GM12878 (cell line): Measurements from ENCODE around the gene ASCC1. TPM values are rescaled to one million over a fixed set of nuclear protein-coding genes. Genes with fewer than 3 reads are reported as not detected.
A peak's percentile ranks its signal among the peaks of the same experiment; 100 is the strongest.

Experiments
- ATAC-seq: fragments of 200-7000 bp; cut with Tn5 transposase; 3 replicates; pipeline ENCODE4 v1.9.1; 2020; ENCODE audit warnings: mild to moderate bottlenecking, moderate library complexity
- BruUV-seq: library from RNA; stranded (reverse); fragments of 400-500 nt; replicated peaks from 2 replicates; lab custom pipeline; 2021; lab: Mats Ljungman, UMichigan
- CTCF ChIA-PET: fragments of 300-600 bp; sonication (Branson Sonifier 250); formaldehyde crosslinking; extraction: SDS; loops from one replicate; lab custom pipeline; 2021; ENCODE audit warnings: inconsistent platforms; lab: Yijun Ruan, JAX
- POLR2A ChIA-PET: fragments of 350-600 bp; formaldehyde crosslinking; extraction: SDS; loops from one replicate; lab custom pipeline; 2021; ENCODE audit warnings: inconsistent platforms; lab: Charles Lee
- RAD21 ChIA-PET: fragments of 300-600 bp; sonication (Branson Sonifier 250); formaldehyde crosslinking; loops from one replicate; lab custom pipeline; 2023; ENCODE audit warnings: antibody characterized with exemption; ENCODE audit not compliant: unreplicated experiment; lab: Charles Lee
- SMC1A ChIA-PET: fragments of 300-600 bp; sonication (Branson Sonifier 250); formaldehyde crosslinking; loops from one replicate; lab custom pipeline; 2023; ENCODE audit not compliant: unreplicated experiment, uncharacterized antibody; lab: Charles Lee
- DNase-seq: peaks from one replicate; pipeline ENCODE4 v3.0.0-alpha.2; 2011; ENCODE audit warnings: low read depth, low spot score
- FAIRE-seq: peaks from 3 replicates; lab custom pipeline; 2011; peaks lifted over from hg19 to GRCh38; lab: Jason Lieb, UNC
- H2AFZ ChIP-seq: 2 replicates; pipeline ENCODE4 v1.6.0; 2011; ENCODE audit warnings: low read depth, low read length, control low read depth; ENCODE audit not compliant: control insufficient read depth
- H3K27ac ChIP-seq: 2 replicates; pipeline ENCODE4 v1.5.1; 2011; ENCODE audit warnings: control low read depth; ENCODE audit not compliant: control insufficient read depth, insufficient read depth
- H3K27me3 ChIP-seq, 2 experiments: replicated peaks in 1 of 2; 2 replicates each; pipeline versions ENCODE4 v1.6.0 to v1.6.1; 2011; ENCODE audit warnings: low read length in 1 of 2; ENCODE audit not compliant: control insufficient read depth in 2 of 2, insufficient read depth in 2 of 2
- H3K36me3 ChIP-seq, 2 experiments: 2 replicates each; pipeline ENCODE4 v1.5.1; 2011; ENCODE audit warnings: low read length in 1 of 2; ENCODE audit not compliant: control insufficient read depth in 2 of 2, insufficient read depth in 2 of 2
- H3K4me1 ChIP-seq: 2 replicates; pipeline ENCODE4 v1.6.1; 2011; ENCODE audit warnings: mild to moderate bottlenecking, low read length, moderate library complexity, mixed read lengths; ENCODE audit not compliant: control insufficient read depth, insufficient read depth
- H3K4me2 ChIP-seq: 2 replicates; pipeline ENCODE4 v1.6.0; 2011; ENCODE audit warnings: control low read depth; ENCODE audit not compliant: control insufficient read depth, insufficient read depth
- H3K4me3 ChIP-seq: fragments of 200-600 bp; sonication (generic); 2 replicates; pipeline ENCODE4 v1.5.1; 2016
- H3K79me2 ChIP-seq: 2 replicates; pipeline ENCODE4 v1.6.0; 2011; ENCODE audit warnings: low read length; ENCODE audit not compliant: control insufficient read depth, insufficient read depth
- H3K9ac ChIP-seq: 2 replicates; pipeline ENCODE4 v1.8.0; 2011; ENCODE audit warnings: low read length, control low read depth, mixed read lengths; ENCODE audit not compliant: control insufficient read depth, insufficient read depth
- H3K9me3 ChIP-seq: replicated peaks from 3 replicates; pipeline ENCODE4 v1.5.1; 2011; ENCODE audit warnings: mild to moderate bottlenecking, low read length; ENCODE audit not compliant: control insufficient read depth, insufficient read depth
- H4K20me1 ChIP-seq: 2 replicates; pipeline ENCODE4 v1.6.0; 2011; ENCODE audit not compliant: control insufficient read depth, insufficient read depth
- CEBPZ ChIP-seq: fragments of 150-350 bp; IDR thresholded peaks from 2 replicates; pipeline ENCODE4 v1.6.1; 2016; ENCODE audit warnings: low read depth, low read length
- CREB1 ChIP-seq: IDR thresholded peaks from 2 replicates; pipeline ENCODE4 v1.6.1; 2012; ENCODE audit warnings: low read depth, mild to moderate bottlenecking, inconsistent platforms
- HDGF ChIP-seq: fragments of 450-650 bp; IDR thresholded peaks from 2 replicates; pipeline ENCODE4 v1.6.1; 2016; ENCODE audit warnings: antibody characterized with exemption
- IKZF1 ChIP-seq: fragments of 450-650 bp; conservative IDR thresholded peaks from 2 replicates; pipeline ENCODE4 v1.6.1; 2017; ENCODE audit warnings: antibody characterized with exemption, mild to moderate bottlenecking
- NR2C2 ChIP-seq: IDR thresholded peaks from 2 replicates; pipeline ENCODE4 v1.6.1; 2011; ENCODE audit warnings: borderline replicate concordance, low read depth; ENCODE audit not compliant: control insufficient read depth, insufficient read length
- RELB ChIP-seq: fragments of 450-650 bp; IDR thresholded peaks from 2 replicates; pipeline ENCODE4 v1.6.1; 2017; ENCODE audit warnings: low read depth, mild to moderate bottlenecking, moderate library complexity
- TCF3 ChIP-seq: IDR thresholded peaks from 2 replicates; pipeline ENCODE4 v1.6.1; 2012; ENCODE audit warnings: low read depth, mild to moderate bottlenecking, low read length, borderline replicate concordance; ENCODE audit not compliant: insufficient read depth
- ZNF384 ChIP-seq: IDR thresholded peaks from 2 replicates; pipeline ENCODE4 v1.6.1; 2012; ENCODE audit warnings: low read depth, mild to moderate bottlenecking, low read length, improper control_type of control experiment, borderline replicate concordance
- ZNF687 ChIP-seq: fragments of 450-650 bp; IDR thresholded peaks from 2 replicates; pipeline ENCODE4 v1.6.1; 2017; ENCODE audit warnings: mild to moderate bottlenecking, moderate library complexity
- WGBS: methylation state at CpG from one replicate; pipeline ENCODE4 v1.1.6; 2016; ENCODE audit warnings: low lambda C conversion rate; ENCODE audit not compliant: insufficient replicate concordance, insufficient coverage; ENCODE audit errors: missing lambda C conversion rate; 5-methylcytosine and 5-hydroxymethylcytosine counted together
- in situ Hi-C: fragments of 300-500 bp; cut with MboI; formaldehyde crosslinking; loops from 9 replicates; pipeline ENCODE4 v1.14.3; 2018; ENCODE audit warnings: mixed read lengths
- intact Hi-C: fragments of 100-400 bp; cut with micrococcal nuclease; formaldehyde crosslinking; loops from one replicate; pipeline ENCODE4 v1.14.2; 2022; ENCODE audit not compliant: unreplicated experiment
- polyA plus RNA-seq, 11 experiments: library from polyadenylated mRNA; depleted of rRNA in 4 of 11; unstranded in 6 of 11; stranded (reverse) in 5 of 11; fragments of >200 nt; fragmentation: Nextera tagmentation in 4 of 11; fragmentation: Illumina TruSeq in 1 of 11; extraction: Ambion mirVana in 4 of 11; extraction: Trizol in 1 of 11; gene quantifications; 1 replicate in 1 of 11; 2 replicates in 10 of 11; pipeline versions ENCODE4 v1.2.1 to v1.2.3, GENCODE V29; 2011 to 2016; ENCODE audit warnings: inconsistent platforms in 2 of 11, missing spikeins in 2 of 11, low read depth in 1 of 11
- total RNA-seq, 4 experiments: library from RNA; depleted of rRNA in 3 of 4; stranded (reverse); fragments of >200 nt in 3 of 4; fragmentation: Illumina TruSeq in 1 of 4; extraction: Trizol in 1 of 4; gene quantifications; 2 replicates each; pipeline versions ENCODE4 v1.2.1 to v1.2.3, GENCODE V29; 2013 to 2021

ASCC1 gene
- total and polyA plus RNA-seq, 10 of the 15 experiments (the other 5 are each of a cell fraction or from before 2014, with no cell fraction given), result 23.3 to 80.6 (median 42.8) TPM

GRCh38 chr10:72254813-72255568, 38.9 kb upstream of the ASCC1 start:
- WGBS, result 49% methylated on average over 15 of the region's 15 CpGs
- RAD21 ChIA-PET, result interaction anchor here (0.6 to 13.0 kb wide), 18 partner anchors 8 to 270 kb away, joined by 3 to 200 read pairs (median 7); partner anchors contain the start of genes ANAPC16, ASCC1 and DDIT4
- no peaks in the 10 kb centered on the region for H3K27me3 ChIP-seq
- POLR2A ChIA-PET, result interaction anchor here (0.5 to 11.6 kb wide), 27 partner anchors 8 to 413 kb away, joined by 3 to 84 read pairs (median 6); partner anchors contain the start of genes ASCC1 and DDIT4
- peaks cover 72% of the 10 kb centered on the region for H3K4me1 ChIP-seq
- H3K27ac ChIP-seq, result peak overlapping the region; percentile 90
- SMC1A ChIA-PET, result interaction anchor here (0.6 to 21.0 kb wide), 21 partner anchors 8 to 440 kb away, joined by 3 to 275 read pairs (median 5); partner anchors contain the start of genes ANAPC16, ASCC1 and DDIT4
- peak overlapping the region; percentile 80 for H2AFZ ChIP-seq
- no peaks in the 10 kb centered on the region for H4K20me1 ChIP-seq
- ATAC-seq (peak; percentile 73), FAIRE-seq (no peak), DNase-seq (no peak)
- in situ Hi-C loops (no loop called here), intact Hi-C loops (no loop called here)
- TSS peak; percentile 80 for BruUV-seq
- peak overlapping the region; percentile 63 for H3K9ac ChIP-seq
- no peaks in the 10 kb centered on the region for H3K36me3 ChIP-seq
- peak overlapping the region; percentile 10; the same call in 1 of the 2 replicates for H3K4me3 ChIP-seq
- H3K4me2 ChIP-seq, result peak overlapping the region; percentile 56
- CTCF ChIA-PET, result interaction anchor here (0.9 to 3.5 kb wide), 14 partner anchors 8 to 299 kb away, joined by 3 to 24 read pairs (median 6); no protein-coding TSS in a partner anchor
- H3K9me3 ChIP-seq, result no peaks in the 10 kb centered on the region
- H3K79me2 ChIP-seq, result no peaks in the 10 kb centered on the region
- peak; percentile 83; the same call in 1 of the 2 replicates for TF ChIP-seq ZNF687
- TF ChIP-seq IKZF1, result peak; percentile 81
- no peak for TF ChIP-seq NR2C2
- TF ChIP-seq CEBPZ, result no peak
- TF ChIP-seq RELB, result peak; percentile 82
- TF ChIP-seq CREB1, result no peak
- TF ChIP-seq ZNF384, result no peak
- no peak for TF ChIP-seq TCF3
- TF ChIP-seq HDGF, result peak; percentile 88; the same call in 1 of the 2 replicates
